ENCODE results near the gene ATOSB.

DNA sequence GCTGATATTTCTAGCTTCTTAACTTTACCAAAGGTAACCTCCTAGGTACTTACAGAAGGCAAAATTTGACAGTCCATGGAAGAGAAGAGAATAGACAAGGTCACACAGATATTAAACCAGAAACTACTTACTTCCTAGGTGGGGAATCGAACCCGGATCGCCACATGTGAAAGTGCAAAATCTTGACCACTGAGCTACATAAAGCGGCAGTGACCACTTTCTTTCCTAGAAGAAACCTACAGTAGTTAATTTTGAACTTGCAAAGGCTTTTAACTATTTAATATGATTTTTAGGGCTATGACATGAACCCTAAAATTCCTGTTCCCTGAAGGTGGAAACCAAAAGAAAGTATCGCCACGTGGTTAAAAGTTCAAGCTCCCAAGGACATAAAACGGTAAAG, 20.3 kb upstream of the ATOSB start:
- TF ChIP-seq, protein P1, sequence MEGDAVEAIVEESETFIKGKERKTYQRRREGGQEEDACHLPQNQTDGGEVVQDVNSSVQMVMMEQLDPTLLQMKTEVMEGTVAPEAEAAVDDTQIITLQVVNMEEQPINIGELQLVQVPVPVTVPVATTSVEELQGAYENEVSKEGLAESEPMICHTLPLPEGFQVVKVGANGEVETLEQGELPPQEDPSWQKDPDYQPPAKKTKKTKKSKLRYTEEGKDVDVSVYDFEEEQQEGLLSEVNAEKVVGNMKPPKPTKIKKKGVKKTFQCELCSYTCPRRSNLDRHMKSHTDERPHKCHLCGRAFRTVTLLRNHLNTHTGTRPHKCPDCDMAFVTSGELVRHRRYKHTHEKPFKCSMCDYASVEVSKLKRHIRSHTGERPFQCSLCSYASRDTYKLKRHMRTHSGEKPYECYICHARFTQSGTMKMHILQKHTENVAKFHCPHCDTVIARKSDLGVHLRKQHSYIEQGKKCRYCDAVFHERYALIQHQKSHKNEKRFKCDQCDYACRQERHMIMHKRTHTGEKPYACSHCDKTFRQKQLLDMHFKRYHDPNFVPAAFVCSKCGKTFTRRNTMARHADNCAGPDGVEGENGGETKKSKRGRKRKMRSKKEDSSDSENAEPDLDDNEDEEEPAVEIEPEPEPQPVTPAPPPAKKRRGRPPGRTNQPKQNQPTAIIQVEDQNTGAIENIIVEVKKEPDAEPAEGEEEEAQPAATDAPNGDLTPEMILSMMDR (IDR thresholded peaks at IDR 0.05; ENCODE audit: borderline replicate concordance, extremely low read depth, low read length, poor library complexity, severe bottlenecking): no peak
- no peak for TF ChIP-seq EZH2 (IDR thresholded peaks at IDR 0.05; ENCODE audit: borderline replicate concordance, low read depth, low read length, severe bottlenecking)
